CD4-positive, alpha-beta T cell treated with Interleukin-6 for 4 hours (primary cell): ENCODE data around the gene LYPD3.

Source experiments
- DNase-seq: peaks from one replicate; pipeline ENCODE4 v3.0.0-alpha.2; 2020; ENCODE audit warnings: mixed read lengths

Gene LYPD3

DNA sequence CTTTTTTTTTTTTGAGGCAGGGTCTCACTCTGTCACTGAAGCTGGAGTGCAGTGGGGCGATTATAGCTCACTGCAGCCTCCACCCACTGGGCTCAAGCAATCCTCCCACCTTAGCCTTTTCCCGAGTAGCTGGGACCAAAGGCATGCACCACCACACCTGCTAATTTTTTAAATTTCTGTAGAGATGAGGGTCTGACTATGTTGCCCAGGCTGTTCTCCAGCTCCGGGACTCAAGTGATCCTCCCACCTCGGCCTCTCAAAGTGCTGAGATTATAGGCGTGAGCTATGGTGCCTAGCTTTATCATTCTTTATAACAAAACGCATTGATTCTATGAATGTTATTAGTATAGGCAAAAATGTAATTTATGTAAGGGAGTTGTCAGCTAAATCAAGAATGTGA lies 17.9 kb upstream of the LYPD3 start:
- DNase-seq: no peak

DNA sequence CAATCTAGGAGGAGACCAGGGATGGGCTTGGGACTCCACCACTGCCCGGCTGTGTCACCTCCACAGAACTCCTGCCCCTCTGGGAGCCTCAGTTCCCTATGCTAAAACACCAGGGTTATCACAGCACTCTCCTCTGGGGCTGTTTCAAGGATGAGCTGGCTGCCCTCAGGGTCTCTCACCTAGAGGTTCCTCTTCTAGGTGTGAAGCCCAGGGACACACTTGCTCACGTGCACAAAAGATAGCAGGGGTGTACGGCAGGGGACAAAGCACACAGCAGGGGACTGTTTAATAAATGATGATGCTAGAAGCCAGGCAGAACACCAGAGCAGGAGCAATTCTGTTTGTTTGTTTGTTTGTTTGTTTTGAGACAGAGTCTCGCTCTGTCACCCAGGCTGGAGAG lies 16.8 kb upstream of the LYPD3 start:
- DNase-seq: no peak

DNA sequence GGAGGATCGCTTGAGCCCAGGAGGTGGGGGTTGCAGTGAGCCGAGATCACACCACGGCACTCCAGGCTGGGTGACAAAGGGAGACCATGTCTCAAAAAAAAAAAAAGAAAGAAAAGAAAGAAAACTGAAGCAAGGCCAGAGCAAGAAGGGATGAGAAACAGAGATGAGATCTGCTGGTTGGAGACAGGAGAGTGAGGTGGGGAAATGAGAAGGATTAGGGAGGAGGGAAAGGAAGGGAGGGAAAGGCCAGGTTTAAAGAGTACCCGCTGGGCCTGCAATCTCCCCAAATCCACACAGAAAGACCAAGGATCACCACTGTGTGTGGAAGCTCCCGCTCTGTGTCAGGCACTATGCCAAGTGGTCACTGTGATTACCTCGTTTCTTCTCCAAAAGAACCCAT lies 16.3 kb upstream of the LYPD3 start:
- no peak for DNase-seq

GRCh38 chr19:43480574-43480973 lies 15.2 kb upstream of the LYPD3 start:
- DNase-seq: no peak

GRCh38 chr19:43479961-43480561 lies 14.7 kb upstream of the LYPD3 start:
- DNase-seq: no peak

DNA sequence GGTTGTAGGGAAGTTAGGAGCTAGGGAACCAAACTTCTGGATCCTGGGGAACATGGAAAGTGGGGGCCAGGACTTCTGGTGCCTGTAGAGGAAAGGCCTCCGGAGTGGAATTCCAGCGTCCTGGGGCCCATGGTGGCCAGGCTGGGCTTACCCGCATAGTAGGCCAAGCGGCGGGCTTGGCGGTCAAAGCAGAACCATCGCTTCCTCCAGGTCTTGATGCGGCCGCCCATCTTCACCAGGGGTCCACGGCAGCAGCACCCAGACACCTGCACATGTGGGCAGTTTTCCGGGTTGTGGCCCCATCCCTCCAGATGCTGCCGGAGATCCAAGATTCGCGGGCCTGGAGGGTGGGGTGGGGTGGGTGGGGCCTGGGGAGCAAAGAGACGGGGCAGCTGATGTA lies 13.8 kb upstream of the LYPD3 start:
- no peak for DNase-seq

DNA sequence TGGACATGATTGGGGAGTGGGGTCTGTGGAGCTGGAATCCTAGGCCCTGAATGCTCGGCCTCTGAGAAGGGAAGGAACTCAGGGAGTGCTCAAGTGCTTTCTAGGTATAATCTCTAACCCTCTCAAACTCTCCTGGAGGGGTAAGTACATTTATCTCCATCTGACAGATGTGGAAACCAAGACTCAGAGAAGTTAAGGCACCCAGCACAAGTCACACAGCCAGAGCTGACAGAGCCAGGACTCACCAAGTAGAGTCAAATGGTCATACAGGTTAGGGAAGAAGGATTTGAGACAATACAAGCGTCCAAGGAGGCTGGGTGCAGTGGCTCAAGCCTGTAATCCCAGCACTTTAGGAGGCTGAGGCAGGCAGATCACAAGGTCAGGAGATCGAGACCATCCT lies 12.9 kb upstream of the LYPD3 start:
- no peak for DNase-seq

DNA sequence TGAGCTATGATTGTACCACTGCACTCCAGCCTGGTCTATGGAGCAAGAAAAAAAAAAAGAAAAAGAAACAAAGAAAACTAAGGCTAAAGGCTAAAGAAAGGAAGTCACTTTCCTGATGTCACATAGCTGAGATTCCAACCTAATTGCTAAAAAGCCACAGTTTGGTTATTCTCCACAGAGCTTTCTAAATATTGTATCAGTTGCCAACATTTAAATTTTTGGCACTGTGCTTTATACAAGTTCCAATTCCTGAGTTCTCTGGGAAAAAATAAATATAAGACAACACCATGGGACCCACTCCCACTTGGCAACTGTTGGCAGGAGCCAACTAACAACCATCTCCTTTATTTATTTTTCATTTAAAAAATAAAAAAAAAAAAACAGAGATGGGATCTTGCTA lies 11.2 kb upstream of the LYPD3 start:
- no peak for DNase-seq

DNA sequence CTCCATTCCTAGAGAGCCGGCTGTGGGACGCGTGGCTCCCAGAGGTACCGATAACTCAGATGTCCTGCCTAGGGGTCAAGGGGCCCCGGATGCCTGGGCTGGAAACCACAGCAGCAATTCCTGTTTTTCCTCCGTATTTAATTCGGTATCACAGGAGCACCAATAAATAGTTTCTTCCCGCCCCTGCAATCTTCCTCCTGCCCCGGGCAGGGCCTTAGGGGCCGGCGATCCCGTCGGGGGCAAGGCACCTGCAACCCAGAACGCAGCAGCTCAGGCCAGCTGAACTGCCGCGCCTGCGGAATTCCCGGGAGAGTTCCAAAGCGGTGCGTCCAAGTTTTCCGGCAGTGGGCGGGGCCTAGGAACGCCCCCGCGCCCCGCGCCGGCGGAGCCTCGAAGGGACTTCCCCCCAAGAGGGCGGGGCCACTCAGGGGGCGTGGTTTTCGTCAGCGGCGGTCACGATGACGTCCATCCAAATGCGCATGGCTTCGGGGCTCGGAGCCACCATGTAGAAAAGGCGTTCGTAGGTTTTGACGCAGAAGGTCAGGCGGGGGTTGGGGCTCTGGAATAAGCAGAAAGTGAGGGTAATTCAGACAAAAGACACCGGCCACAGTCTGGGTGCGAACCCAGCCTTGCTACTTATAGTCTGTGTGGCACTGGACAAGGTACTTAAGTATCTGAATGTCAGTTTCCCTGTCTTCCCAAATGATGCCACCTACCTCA lies 9.7 kb upstream of the LYPD3 start:
- peak; percentile 96 for DNase-seq

DNA sequence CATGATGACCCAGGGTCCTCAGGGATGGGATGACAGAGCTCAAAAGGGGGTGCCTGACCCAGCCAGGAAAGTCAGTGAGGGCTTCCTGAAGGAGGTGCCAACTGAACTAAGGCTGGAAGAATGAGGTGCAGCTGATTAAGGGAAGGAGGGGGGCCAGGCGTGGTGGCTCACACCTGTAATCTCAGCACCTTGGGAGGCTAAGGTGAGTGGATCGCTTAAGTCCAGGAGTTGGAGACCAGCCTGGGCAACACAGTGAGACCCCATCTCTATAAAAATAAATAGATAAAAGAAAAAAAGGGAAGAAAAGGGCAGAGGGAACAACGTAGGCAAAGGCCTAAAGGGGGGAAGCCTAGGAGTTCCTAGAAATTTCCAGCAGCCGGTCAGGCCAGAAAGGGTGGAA lies 9.1 kb upstream of the LYPD3 start:
- no peak for DNase-seq

GRCh38 chr19:43471091-43471490 lies 5.7 kb upstream of the LYPD3 start:
- DNase-seq: no peak

DNA sequence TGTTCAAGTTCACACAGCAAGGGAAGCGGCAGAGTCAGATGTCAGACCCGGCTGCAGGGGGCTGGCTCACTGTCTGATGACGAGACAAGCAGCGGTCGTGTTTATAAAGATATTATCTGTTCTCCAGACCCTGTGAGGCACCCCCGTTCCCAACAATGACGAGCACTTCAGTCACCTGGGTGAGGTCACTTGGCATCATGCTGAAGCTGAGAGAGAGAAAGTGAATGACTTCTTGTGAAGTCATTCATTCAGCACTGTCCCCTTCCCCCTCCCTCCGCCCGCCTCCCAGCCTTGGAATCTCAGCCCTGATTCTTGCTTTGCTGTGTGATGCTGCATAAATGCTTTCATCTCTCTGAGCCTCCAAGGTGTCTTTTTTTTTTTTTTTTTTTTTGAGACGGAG lies 4.9 kb upstream of the LYPD3 start:
- DNase-seq: peak; percentile 80

- DNase-seq: peak; percentile 44
Measured at GRCh38 chr19:43469160-43469480, 3.7 kb upstream of the LYPD3 start.

DNA sequence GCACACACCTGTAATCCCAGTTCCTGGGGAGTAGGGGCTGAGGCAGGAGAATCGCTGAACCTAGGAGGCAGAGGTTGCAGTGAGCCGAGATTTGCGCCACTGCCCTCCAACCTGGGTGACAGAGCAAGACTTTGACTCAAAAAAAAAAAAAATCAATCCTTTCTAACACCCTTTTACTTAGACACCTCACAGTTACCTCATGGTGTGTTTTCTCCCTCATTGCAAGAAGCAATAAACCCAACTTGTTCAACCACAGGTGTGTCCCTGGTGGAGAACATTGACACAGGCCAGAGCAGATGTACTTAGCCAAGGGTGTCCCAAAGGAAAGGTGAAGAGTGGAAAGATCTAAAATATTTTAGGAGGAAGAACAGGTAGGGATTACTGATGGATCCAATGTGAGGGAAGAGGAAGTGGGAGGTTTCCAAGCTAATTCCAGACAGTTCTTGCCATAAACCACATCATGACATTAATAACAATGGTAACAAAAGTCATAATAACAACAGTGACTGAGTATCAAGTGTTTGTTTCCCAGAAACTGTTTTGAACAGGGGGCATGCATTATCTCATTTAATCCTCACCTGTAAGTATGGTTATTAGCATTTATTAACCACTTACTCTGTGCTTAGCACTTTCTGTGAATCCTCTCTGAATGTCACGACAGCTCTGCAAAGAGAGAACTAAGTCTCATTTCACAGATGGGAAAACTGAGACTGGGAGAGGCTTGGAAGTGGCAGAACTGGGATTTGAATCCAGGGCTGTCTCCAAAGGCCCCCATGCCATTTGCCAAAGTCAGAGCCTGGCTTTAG lies 3.1 kb upstream of the LYPD3 start:
- no peak for DNase-seq

GRCh38 chr19:43467730-43468129 lies 2.3 kb upstream of the LYPD3 start:
- DNase-seq: no peak

DNA sequence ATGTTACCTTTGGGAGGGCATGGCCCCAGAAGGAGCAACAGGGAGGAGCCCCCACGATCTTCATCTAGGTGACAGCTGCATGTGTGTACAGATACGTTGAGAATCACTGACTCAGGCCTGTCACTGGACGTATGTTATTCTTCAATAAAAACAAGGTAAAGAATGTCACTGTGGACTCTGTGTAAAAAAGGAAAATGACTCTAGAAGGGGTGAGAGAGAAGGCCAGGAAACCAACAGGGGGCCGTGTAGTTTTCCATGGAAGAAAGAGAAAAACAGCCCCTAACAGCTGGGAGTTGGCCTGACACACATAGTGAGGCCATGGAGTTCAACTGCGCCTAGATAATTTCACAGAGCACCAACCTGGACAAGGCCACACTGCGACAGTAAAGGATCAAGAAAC lies 1.9 kb upstream of the LYPD3 start:
- no peak for DNase-seq

GRCh38 chr19:43466793-43467192 lies 1.4 kb upstream of the LYPD3 start:
- DNase-seq: no peak

DNA sequence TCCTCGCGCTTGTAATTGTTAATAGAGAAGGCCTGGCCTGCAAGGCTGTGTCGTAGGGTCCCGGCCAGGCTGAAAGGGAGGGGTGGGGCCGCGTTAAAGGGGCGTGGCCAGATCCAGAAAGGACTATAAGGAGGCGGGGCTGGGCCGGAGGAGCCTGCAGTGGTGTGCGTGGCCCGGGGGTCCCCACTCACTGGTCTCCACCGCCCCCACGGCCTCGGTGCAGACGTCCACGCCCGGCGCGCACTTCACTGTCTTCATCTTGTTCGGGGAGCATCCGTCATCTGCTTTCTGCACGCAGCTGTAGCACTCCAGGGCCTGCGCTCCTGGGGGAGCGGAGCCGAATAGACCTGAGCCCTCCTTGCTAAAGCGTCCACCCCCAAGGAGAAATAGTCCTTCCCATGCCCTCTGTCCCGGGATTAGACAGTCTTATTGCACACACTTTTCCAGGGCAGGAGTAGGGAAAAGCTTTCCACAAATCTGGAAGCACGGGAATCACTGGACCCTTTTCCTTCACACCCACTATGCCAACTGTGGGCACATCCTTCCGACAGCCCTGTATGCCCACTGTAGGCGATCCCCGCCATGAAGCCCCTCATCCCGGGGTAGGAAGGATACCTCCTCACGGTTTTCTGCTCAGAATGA lies 1.2 kb downstream of the LYPD3 start:
- DNase-seq: peak; percentile 84

DNA sequence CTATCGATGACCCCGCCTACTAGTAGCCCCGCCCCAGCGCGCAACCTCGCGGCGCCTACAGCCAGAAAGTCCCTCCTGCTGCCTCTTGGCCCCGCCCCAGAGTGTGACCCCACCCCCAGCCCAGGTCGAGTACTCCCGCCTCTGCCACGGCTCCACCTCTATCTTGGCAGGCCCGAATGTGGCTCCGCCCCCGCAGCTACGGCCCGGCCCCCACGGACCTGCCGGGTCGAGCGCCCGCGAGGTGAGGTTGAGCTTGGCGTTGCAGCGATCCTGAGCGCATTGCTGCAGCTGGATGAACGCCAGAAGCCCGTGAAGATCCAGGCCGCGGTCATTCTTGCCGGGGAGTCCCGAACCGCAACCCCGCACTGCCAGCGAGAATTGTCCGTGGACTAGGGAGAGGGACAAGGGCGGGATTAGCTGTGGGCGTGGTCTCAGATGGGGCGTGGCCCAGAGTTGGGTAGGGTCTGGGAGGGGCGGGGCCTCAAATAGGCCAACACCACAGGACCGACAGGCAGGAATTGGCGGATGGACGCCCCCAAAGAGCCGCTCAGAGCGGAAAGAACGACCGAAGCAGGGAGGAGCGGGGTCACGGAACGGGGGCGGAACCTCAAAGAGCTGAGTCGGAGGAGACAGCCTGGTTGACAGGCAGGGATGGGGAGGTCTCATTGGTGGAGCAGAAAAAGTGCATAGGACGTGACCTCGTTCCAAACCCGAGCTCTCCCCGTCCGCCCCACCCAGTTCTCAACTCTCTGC lies 1.9 kb downstream of the LYPD3 start:
- DNase-seq: peak; percentile 100

DNA sequence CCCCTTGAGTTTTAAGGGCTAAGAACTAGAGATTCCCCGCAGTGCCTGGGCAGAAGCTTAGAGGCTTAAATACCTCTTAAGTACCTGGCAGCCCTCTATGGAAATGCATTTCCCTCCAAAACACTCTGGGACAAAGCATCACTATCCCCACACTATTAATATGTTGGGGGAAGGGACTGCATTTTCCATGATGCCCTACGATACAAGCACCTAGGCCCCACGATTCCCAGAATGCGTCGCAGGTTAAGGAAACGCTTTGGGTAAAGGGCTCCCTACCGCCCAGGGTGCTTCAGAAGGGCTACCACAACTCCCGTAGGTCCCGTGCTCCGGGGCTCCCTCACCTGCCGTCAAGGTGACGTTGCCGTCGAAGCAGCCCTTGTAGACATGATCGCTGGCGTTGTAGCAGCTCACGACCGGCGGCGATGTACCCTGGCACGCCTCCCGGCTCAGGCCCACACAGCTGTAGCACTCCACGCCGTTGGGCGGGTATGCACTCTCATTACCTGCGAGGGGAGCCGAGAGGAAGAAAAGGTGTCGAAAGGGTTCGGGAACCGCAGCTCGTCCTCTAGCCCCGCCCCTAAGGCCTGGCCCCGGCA lies 2.5 kb downstream of the LYPD3 start:
- DNase-seq: no peak

DNA sequence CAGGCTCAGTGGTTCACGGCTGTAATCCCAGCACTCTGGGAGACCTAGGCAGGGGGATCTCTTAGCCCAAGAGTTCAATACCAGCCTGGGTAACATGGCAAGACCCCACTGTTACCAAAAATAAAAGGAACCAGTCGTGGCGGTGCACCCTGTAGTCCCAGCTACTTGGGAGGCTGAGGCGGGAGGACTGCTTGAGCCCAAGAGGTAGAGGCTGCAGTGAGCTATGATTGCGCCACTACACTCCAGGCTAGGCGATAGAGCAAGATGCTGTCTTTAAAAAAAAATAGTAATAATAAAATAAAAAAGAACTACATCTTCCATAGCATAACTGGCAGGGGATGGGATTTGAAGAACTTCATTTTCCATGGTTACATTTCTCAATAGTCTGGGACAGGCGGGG lies 3.0 kb downstream of the LYPD3 start:
- DNase-seq: no peak

GRCh38 chr19:43461303-43461702 lies 4.1 kb downstream of the LYPD3 start:
- DNase-seq: no peak
